ENCODE results near the gene KRTAP5-5. TPM values are rescaled to one million over a fixed set of nuclear protein-coding genes. Genes with fewer than 3 reads are reported as not detected.

Gene KRTAP5-5
- total and polyA plus RNA-seq, 2 of the 13 experiments (the other 11 are each of a cell fraction or from before 2014, with no cell fraction given): not detected

DNA sequence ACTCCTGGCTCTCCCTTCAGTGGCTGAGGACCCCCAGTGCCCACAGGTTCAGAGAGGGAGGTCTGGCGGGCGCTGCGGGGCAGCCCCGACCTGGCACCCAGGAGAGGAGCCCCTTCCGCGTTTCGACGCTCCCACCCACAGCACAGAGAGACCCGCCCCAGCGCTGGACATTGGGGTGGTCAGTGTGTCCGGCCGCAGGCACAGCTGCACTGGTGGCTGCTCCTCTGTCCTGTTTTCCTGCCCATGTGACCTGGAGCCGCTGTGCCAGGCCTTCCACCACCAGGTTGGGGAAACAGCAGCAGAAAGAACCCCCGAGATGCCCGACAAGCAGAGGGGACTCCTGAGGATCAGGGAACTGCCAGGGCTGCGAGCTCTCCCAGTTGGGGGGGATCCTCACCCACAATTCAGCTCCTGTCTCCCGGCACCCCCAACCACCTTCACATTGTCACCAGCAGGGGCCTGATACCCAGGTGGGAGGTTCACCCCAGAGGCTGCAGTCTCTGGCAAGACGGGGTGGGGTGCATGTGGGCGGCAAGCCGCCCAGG is 13.6 kb downstream of the KRTAP5-5 start:
- FAIRE-seq (no peak), ATAC-seq (no peak), DNase-seq (ENCODE audit: low spot score) (no peak)
- Histone ChIP-seq H4K20me1 (ENCODE audit: insufficient read depth, low read length) (no peaks in the 10 kb centered on the region), H3K4me2 (ENCODE audit: low read depth, low read length) (no peak overlapping the region), H3K79me2 (ENCODE audit: insufficient read depth, low read length) (no peaks in the 10 kb centered on the region), H2AFZ (ENCODE audit: low read length) (no peak overlapping the region), H3K4me1 (ENCODE audit: insufficient read depth, low read length) (peaks cover 13% of the 10 kb centered on the region), H3K9me3 (ENCODE audit: low read length) (no peaks in the 10 kb centered on the region), H3K9ac (ENCODE audit: insufficient read depth, low read depth, low read length) (no peak overlapping the region), H3K36me3 (replicated peaks in 1 of 2; ENCODE audit: control insufficient read depth in 1 of 2, insufficient read depth in 2 of 2, low read length in 2 of 2) (no peaks in the 10 kb centered on the region), H3K27me3 (ENCODE audit: control insufficient read depth in 1 of 2, insufficient read depth in 2 of 2, low read length in 2 of 2) (peaks cover 8 to 68% of the 10 kb centered on the region in 2 experiments), H3K27ac (ENCODE audit: extremely low read length, insufficient read depth, low read length) (no peak overlapping the region), H3K4me3 (replicated peaks in 1 of 3; ENCODE audit: insufficient read depth in 1 of 3, low read depth in 2 of 3, low read length in 3 of 3) (no peak overlapping the region)
- in situ Hi-C loops (cut with HindIII; ENCODE audit: extremely low pct_ligation_motif_present, low pct_unique_long_range_greater_than_20kb) (no loop called here), intact Hi-C loops (cut with micrococcal nuclease; ENCODE audit: unreplicated experiment) (no loop called here)
- WGBS (ENCODE audit: low lambda C conversion rate): 44% methylated on average over 11 of the region's 20 CpGs
- no TSS peak for BruUV-seq (replicated peaks)
- ChIA-PET POLR2A (no interaction called here), CTCF (ENCODE audit: low intra/inter-chr PET ratio, low total read pairs) (interaction anchor here (0.8 kb wide), 1 partner anchor 187 kb away, joined by 3 read pairs; no protein-coding TSS in a partner anchor)
- TF ChIP-seq SMYD3 (CRISPR knock-in tag; IDR thresholded peaks at IDR 0.05) (no peak), FOXK2 (IDR thresholded peaks at IDR 0.05) (no peak), POLR2AphosphoS5 (IDR thresholded peaks at IDR 0.05; ENCODE audit: low read depth, low read length) (no peak), HNRNPUL1 (IDR thresholded peaks at IDR 0.05; ENCODE audit: low read depth, low read length) (no peak), RBAK (CRISPR knock-in tag; IDR thresholded peaks at IDR 0.05) (no peak)

DNA sequence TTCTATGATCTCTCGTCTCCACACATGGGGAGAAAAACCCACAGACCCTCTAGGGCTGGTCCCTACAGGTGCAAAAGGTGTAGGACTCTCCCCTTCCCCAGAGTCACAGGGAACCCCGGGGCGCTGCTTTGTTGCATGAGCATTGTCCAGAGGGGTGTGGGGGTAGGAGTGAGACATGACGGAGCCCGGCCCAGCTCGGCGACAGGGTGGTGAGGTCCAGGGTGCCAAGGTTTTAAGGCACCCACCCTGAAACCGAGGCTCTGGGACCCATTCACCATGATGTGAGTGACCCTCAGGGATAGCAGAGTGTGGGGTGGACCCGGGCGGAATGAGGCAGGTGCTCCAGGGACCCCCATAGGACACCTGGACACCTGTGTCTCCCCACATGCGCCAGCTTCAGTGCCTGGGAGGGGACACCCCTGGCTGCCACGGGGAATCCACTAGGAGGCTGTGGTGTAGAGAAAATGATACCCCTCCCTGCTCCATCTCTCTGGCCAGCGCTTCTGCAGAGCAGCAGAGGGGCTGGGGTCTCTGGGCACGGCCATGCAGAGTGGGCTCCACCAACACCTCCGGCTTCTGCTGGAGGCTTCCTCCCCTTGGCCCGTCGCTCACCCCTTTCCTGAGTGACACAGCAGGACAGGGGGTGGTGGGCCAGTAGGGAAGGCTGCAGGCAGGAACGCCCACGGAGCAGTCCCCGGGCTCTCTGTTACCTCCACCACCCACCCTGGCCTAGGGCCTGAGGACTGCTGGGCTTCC is 15.2 kb downstream of the KRTAP5-5 start:
- TF ChIP-seq ASH2L (IDR thresholded peaks at IDR 0.05; ENCODE audit: insufficient read length, low read depth, low read length) (no peak), CENPT (CRISPR knock-in tag; IDR thresholded peaks at IDR 0.05; ENCODE audit: low read depth) (no peak)
- Histone ChIP-seq H2AFZ (ENCODE audit: low read length) (no peak overlapping the region), H3K4me2 (ENCODE audit: low read depth, low read length) (no peak overlapping the region), H4K20me1 (ENCODE audit: insufficient read depth, low read length) (no peaks in the 10 kb centered on the region), H3K4me1 (ENCODE audit: insufficient read depth, low read length) (peaks cover 13% of the 10 kb centered on the region), H3K36me3 (replicated peaks in 1 of 2; ENCODE audit: control insufficient read depth in 1 of 2, insufficient read depth in 2 of 2, low read length in 2 of 2) (no peaks in the 10 kb centered on the region), H3K79me2 (ENCODE audit: insufficient read depth, low read length) (no peaks in the 10 kb centered on the region), H3K9me3 (ENCODE audit: low read length) (no peaks in the 10 kb centered on the region), H3K9ac (ENCODE audit: insufficient read depth, low read depth, low read length) (no peak overlapping the region), H3K4me3 (replicated peaks in 1 of 3; ENCODE audit: insufficient read depth in 1 of 3, low read depth in 2 of 3, low read length in 3 of 3) (no peak overlapping the region), H3K27ac (ENCODE audit: extremely low read length, insufficient read depth, low read length) (no peak overlapping the region), H3K27me3 (ENCODE audit: control insufficient read depth in 1 of 2, insufficient read depth in 2 of 2, low read length in 2 of 2) (peaks cover 8 to 60% of the 10 kb centered on the region in 2 experiments)
- no TSS peak for BruUV-seq (replicated peaks)
- POLR2A ChIA-PET: interaction anchor here (0.7 kb wide), 1 partner anchor 46 kb away, joined by 3 read pairs; no protein-coding TSS in a partner anchor
- CTCF ChIA-PET (ENCODE audit: low intra/inter-chr PET ratio, low total read pairs): no interaction called here
- in situ Hi-C loops (cut with HindIII; ENCODE audit: extremely low pct_ligation_motif_present, low pct_unique_long_range_greater_than_20kb) (no loop called here), intact Hi-C loops (cut with micrococcal nuclease; ENCODE audit: unreplicated experiment) (no loop called here)
- 28% methylated on average over 12 of the region's 20 CpGs for WGBS (ENCODE audit: low lambda C conversion rate)
- no peak for DNase-seq (ENCODE audit: low spot score)
- FAIRE-seq: no peak
- ATAC-seq: no peak
